ENCODE data around the gene NSMCE1.

- TF ChIP-seq, protein P1, sequence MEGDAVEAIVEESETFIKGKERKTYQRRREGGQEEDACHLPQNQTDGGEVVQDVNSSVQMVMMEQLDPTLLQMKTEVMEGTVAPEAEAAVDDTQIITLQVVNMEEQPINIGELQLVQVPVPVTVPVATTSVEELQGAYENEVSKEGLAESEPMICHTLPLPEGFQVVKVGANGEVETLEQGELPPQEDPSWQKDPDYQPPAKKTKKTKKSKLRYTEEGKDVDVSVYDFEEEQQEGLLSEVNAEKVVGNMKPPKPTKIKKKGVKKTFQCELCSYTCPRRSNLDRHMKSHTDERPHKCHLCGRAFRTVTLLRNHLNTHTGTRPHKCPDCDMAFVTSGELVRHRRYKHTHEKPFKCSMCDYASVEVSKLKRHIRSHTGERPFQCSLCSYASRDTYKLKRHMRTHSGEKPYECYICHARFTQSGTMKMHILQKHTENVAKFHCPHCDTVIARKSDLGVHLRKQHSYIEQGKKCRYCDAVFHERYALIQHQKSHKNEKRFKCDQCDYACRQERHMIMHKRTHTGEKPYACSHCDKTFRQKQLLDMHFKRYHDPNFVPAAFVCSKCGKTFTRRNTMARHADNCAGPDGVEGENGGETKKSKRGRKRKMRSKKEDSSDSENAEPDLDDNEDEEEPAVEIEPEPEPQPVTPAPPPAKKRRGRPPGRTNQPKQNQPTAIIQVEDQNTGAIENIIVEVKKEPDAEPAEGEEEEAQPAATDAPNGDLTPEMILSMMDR (conservative IDR thresholded peaks at IDR 0.05 in 1 of 2, IDR thresholded peaks at IDR 0.05 in 1 of 2; ENCODE audit: low read depth in 1 of 2, low read length in 2 of 2) = no peak
- TF ChIP-seq EZH2 (IDR thresholded peaks at IDR 0.05; ENCODE audit: low read length, missing control alignments) = no peak
These were observed 49.8 kb downstream of the NSMCE1 start for GRCh38 chr16:27218756-27219155.

Measured in fibroblast of lung (primary cell).